PC-9 (cell line): ENCODE measurements around the gene SALL1. TPM values are rescaled to one million over a fixed set of nuclear protein-coding genes. Genes with fewer than 3 reads are reported as not detected.

Source experiments
- BruUV-seq: library from RNA; stranded (reverse); fragments of 400-500 nt; replicated peaks from 2 replicates; lab custom pipeline; 2021; lab: Mats Ljungman, UMichigan
- CTCF ChIA-PET: fragments of 300-600 bp; sonication (Branson Sonifier 250); formaldehyde crosslinking; loops from one replicate; lab custom pipeline; 2022; ENCODE audit warnings: antibody characterized with exemption; lab: Charles Lee
- POLR2A ChIA-PET: fragments of 300-600 bp; sonication (Branson Sonifier 250); formaldehyde crosslinking; loops from one replicate; lab custom pipeline; 2022; ENCODE audit warnings: antibody characterized with exemption; ENCODE audit not compliant: unreplicated experiment; lab: Charles Lee
- DNase-seq, 2 experiments: peaks; one replicate each; pipeline versions ENCODE4 v3.0.0 to v3.0.0-alpha.2; 2015 to 2022; ENCODE audit warnings: mixed read lengths in 1 of 2
- H2AFZ ChIP-seq: fragments of 200-600 bp; sonication (generic); 2 replicates; pipeline ENCODE4 v1.8.1; 2017; ENCODE audit warnings: antibody characterized with exemption
- H3F3A ChIP-seq: fragments of 200-600 bp; sonication (generic); 2 replicates; pipeline ENCODE4 v1.8.1; 2017; ENCODE audit warnings: antibody characterized with exemption, mild to moderate bottlenecking, low read depth; ENCODE audit not compliant: insufficient read depth
- H3K27ac ChIP-seq: fragments of 200-600 bp; sonication (generic); 2 replicates; pipeline ENCODE4 v1.6.1; 2016; ENCODE audit warnings: mixed run types
- H3K27me3 ChIP-seq: fragments of 200-600 bp; sonication (generic); 2 replicates; pipeline ENCODE4 v1.6.1; 2016; ENCODE audit warnings: low read depth, mixed run types; ENCODE audit not compliant: insufficient read depth
- H3K36me3 ChIP-seq: fragments of 200-600 bp; sonication (generic); 2 replicates; pipeline ENCODE4 v1.6.1; 2016; ENCODE audit warnings: low read depth, mixed run types
- H3K4me1 ChIP-seq: fragments of 200-600 bp; sonication (generic); replicated peaks from 2 replicates; pipeline ENCODE4 v1.6.1; 2016; ENCODE audit warnings: mixed run types; ENCODE audit not compliant: insufficient read depth
- H3K4me2 ChIP-seq: fragments of 200-600 bp; sonication (generic); 2 replicates; pipeline ENCODE4 v1.6.1; 2017; ENCODE audit warnings: mixed run types
- H3K4me3 ChIP-seq: fragments of 200-600 bp; sonication (generic); 2 replicates; pipeline ENCODE4 v1.6.1; 2016; ENCODE audit warnings: mixed run types
- H3K79me2 ChIP-seq: fragments of 200-600 bp; sonication (generic); 2 replicates; pipeline ENCODE4 v1.6.1; 2017; ENCODE audit warnings: low read depth, mixed run types
- H3K9me2 ChIP-seq: fragments of 200-600 bp; sonication (generic); 2 replicates; pipeline ENCODE4 v1.8.1; 2017; ENCODE audit warnings: mild to moderate bottlenecking; ENCODE audit not compliant: insufficient read depth
- H3K9me3 ChIP-seq: fragments of 200-600 bp; sonication (generic); 2 replicates; pipeline ENCODE4 v1.8.1; 2016; ENCODE audit warnings: low read depth; ENCODE audit not compliant: insufficient read depth
- H4K20me1 ChIP-seq: fragments of 200-600 bp; sonication (generic); 2 replicates; pipeline ENCODE4 v1.8.1; 2017; ENCODE audit not compliant: insufficient read depth
- EZH2 ChIP-seq: fragments of 200-600 bp; sonication (generic); IDR thresholded peaks from 2 replicates; pipeline ENCODE4 v1.8.0; 2017; ENCODE audit warnings: antibody characterized with exemption, low read depth
- intact Hi-C: fragments of 100-400 bp; cut with micrococcal nuclease; formaldehyde crosslinking; loops from one replicate; pipeline ENCODE4 v1.10.0; 2022; ENCODE audit not compliant: unreplicated experiment
- total RNA-seq: library from RNA; stranded (reverse); gene quantifications from 2 replicates; pipeline ENCODE4 v1.2.3, GENCODE V29; 2021
- TF ChIP-seq, protein P1 (sequence below): fragments of 200-600 bp; sonication (generic); conservative IDR thresholded peaks from 2 replicates; pipeline ENCODE4 v1.6.1; 2017; ENCODE audit warnings: mixed run types, antibody characterized with exemption, mild to moderate bottlenecking, moderate library complexity

The SALL1 gene
- total RNA-seq, 1 experiment from 2014 or later, result not detected

DNA sequence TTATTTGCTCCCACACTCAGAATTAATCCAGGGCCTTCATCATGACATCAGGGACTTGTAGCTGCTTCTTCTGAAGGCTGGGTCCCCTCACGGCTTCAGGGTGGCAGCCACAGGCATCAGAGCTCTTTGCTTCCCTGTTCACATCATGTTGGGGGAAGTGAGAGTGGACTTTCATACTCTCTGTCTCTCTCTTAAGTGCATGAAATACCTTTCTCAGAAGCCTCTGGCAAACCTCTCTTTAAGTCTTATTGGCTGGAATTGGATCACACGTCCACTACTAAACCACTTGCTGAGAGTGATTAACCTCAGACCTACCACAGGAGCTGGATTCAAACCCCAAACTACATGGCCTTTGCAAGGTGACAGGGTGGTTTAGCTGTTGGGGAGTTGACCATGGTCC, 17.7 kb upstream of the SALL1 start:
- Histone ChIP-seq H3K4me3 (no peak overlapping the region), H3K9me3 (no peaks in the 10 kb centered on the region), H3K79me2 (no peaks in the 10 kb centered on the region), H3K9me2 (no peaks in the 10 kb centered on the region), H3K4me1 (no peaks in the 10 kb centered on the region), H3K27ac (no peak overlapping the region), H2AFZ (no peak overlapping the region), H3F3A (no peaks in the 10 kb centered on the region), H3K4me2 (no peak overlapping the region), H3K27me3 (peaks cover 18% of the 10 kb centered on the region), H4K20me1 (no peaks in the 10 kb centered on the region), H3K36me3 (no peaks in the 10 kb centered on the region)
- no peak for DNase-seq
- TF ChIP-seq EZH2, result no peak
- TF ChIP-seq, protein P1, sequence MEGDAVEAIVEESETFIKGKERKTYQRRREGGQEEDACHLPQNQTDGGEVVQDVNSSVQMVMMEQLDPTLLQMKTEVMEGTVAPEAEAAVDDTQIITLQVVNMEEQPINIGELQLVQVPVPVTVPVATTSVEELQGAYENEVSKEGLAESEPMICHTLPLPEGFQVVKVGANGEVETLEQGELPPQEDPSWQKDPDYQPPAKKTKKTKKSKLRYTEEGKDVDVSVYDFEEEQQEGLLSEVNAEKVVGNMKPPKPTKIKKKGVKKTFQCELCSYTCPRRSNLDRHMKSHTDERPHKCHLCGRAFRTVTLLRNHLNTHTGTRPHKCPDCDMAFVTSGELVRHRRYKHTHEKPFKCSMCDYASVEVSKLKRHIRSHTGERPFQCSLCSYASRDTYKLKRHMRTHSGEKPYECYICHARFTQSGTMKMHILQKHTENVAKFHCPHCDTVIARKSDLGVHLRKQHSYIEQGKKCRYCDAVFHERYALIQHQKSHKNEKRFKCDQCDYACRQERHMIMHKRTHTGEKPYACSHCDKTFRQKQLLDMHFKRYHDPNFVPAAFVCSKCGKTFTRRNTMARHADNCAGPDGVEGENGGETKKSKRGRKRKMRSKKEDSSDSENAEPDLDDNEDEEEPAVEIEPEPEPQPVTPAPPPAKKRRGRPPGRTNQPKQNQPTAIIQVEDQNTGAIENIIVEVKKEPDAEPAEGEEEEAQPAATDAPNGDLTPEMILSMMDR, result no peak
- intact Hi-C loops, result no loop called here
- CTCF ChIA-PET, result no interaction called here
- no TSS peak for BruUV-seq
- POLR2A ChIA-PET, result no interaction called here

DNA sequence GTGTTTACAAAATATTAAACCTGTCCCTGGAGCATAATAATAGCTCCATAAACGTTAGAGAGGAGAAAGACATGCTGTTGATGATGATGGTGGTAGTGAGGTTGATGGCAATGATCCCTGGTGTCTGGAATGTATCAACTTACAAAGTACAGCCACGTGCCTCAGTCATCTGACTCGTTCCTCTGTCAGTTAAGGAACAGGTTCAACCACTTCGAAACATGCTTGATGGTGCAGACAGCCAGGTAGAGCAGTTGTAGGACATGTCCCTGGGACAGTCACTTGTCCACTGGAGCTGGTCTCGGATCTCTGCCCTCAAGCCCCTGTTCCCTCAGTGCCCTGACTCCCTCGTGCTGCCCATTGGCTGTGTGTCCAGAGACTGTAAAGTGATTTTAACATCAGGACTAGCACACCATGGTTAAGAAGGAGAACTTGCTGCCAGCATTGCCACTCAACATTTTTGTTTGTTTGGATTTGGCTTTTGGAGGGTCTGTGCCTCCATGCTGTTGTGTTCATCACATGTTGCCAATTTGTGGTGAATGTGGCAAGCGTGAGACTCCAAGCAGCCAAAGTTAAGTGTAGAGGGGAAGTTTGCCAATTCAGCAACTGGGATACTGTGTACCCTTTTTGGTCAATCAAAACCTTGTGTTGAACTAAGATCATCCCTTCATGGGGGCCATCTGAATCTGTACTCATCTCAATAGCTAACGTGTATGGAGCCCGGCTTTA, 16.3 kb upstream of the SALL1 start:
- no peak for TF ChIP-seq EZH2
- TF ChIP-seq, protein P1, result no peak
- H3K4me1 ChIP-seq, result no peaks in the 10 kb centered on the region
- no peaks in the 10 kb centered on the region for H4K20me1 ChIP-seq
- no peak overlapping the region for H2AFZ ChIP-seq
- POLR2A ChIA-PET, result no interaction called here
- no TSS peak for BruUV-seq
- H3K79me2 ChIP-seq, result no peaks in the 10 kb centered on the region
- no peaks in the 10 kb centered on the region for H3F3A ChIP-seq
- H3K9me3 ChIP-seq, result no peaks in the 10 kb centered on the region
- no peak overlapping the region for H3K4me3 ChIP-seq
- no peak overlapping the region for H3K27ac ChIP-seq
- H3K27me3 ChIP-seq, result peaks cover 6% of the 10 kb centered on the region; the same call in 1 of the 2 replicates
- no peaks in the 10 kb centered on the region for H3K9me2 ChIP-seq
- intact Hi-C loops, result no loop called here
- CTCF ChIA-PET, result no interaction called here
- no peak overlapping the region for H3K4me2 ChIP-seq
- DNase-seq, result no peak
- no peaks in the 10 kb centered on the region for H3K36me3 ChIP-seq

DNA sequence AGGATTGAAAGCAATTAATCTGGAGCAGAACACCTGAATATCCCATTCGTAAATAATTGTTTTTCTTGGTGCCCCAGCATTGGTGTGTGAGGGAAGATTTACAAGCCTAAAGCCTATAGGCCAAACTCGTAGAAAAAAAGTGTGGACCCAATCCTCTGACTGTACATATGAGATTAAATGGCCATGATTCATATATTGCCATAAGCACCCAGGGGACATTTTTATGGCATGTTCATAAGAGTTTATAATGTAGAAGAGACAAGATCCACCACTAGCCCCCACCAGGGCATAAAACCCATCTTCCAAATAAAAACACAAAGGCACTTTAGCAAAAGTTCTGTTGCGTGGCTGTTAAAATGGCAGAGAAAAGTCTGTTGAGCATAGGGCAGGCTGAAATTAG, 15.5 kb upstream of the SALL1 start:
- TF ChIP-seq, protein P1, result no peak
- no peak for TF ChIP-seq EZH2
- DNase-seq, result no peak
- H3K36me3 ChIP-seq, result no peaks in the 10 kb centered on the region
- no peaks in the 10 kb centered on the region for H4K20me1 ChIP-seq
- H3K9me2 ChIP-seq, result no peaks in the 10 kb centered on the region
- H3K4me2 ChIP-seq, result no peak overlapping the region
- no peak overlapping the region for H2AFZ ChIP-seq
- no peaks in the 10 kb centered on the region for H3K4me1 ChIP-seq
- H3K79me2 ChIP-seq, result no peaks in the 10 kb centered on the region
- no peak overlapping the region for H3K4me3 ChIP-seq
- H3K27ac ChIP-seq, result no peak overlapping the region
- ChIA-PET CTCF (no interaction called here), POLR2A (no interaction called here)
- no peaks in the 10 kb centered on the region for H3K27me3 ChIP-seq
- no peaks in the 10 kb centered on the region for H3K9me3 ChIP-seq
- BruUV-seq, result no TSS peak
- no peaks in the 10 kb centered on the region for H3F3A ChIP-seq
- intact Hi-C loops, result no loop called here
